Parathyroid adenoma (tissue), 2 donors: Measurements from ENCODE around the gene DIAPH3.

Experiments used
- H2AFZ ChIP-seq: fragments of 300-600 bp; sonication (generic); one replicate; pipeline ENCODE4 v1.7.0; 2017; ENCODE audit warnings: antibody characterized with exemption, mild to moderate bottlenecking
- H3K27ac ChIP-seq: fragments of 300-600 bp; sonication (generic); one replicate; pipeline ENCODE4 v1.7.0; 2017
- H3K27me3 ChIP-seq: fragments of 300-600 bp; sonication (generic); one replicate; pipeline ENCODE4 v1.7.0; 2017; ENCODE audit warnings: low read length; ENCODE audit not compliant: control insufficient read depth, insufficient read depth
- H3K36me3 ChIP-seq: fragments of 300-600 bp; sonication (generic); one replicate; pipeline ENCODE4 v1.7.0; 2017; ENCODE audit warnings: low read length; ENCODE audit not compliant: control insufficient read depth, insufficient read depth
- H3K4me1 ChIP-seq: fragments of 300-600 bp; sonication (generic); one replicate; pipeline ENCODE4 v1.7.0; 2017; ENCODE audit warnings: control low read depth
- H3K4me2 ChIP-seq: fragments of 300-600 bp; sonication (generic); one replicate; pipeline ENCODE4 v1.7.0; 2017; ENCODE audit warnings: low read length
- H3K4me3 ChIP-seq: fragments of 300-600 bp; sonication (generic); one replicate; pipeline ENCODE4 v1.7.0; 2017; ENCODE audit warnings: low read depth, low read length
- H3K79me2 ChIP-seq: fragments of 300-600 bp; sonication (generic); one replicate; pipeline ENCODE4 v1.7.0; 2017; ENCODE audit warnings: control low read depth
- H3K9ac ChIP-seq: fragments of 300-600 bp; sonication (generic); one replicate; pipeline ENCODE4 v1.7.0; 2017; ENCODE audit warnings: mild to moderate bottlenecking
- H3K9me3 ChIP-seq: fragments of 300-600 bp; sonication (generic); one replicate; pipeline ENCODE4 v1.7.0; 2017; ENCODE audit warnings: low read length; ENCODE audit not compliant: control insufficient read depth
- CTCF ChIP-seq: fragments of 300-600 bp; sonication (generic); IDR thresholded peaks from one replicate; pipeline ENCODE4 v1.7.0; 2017; ENCODE audit warnings: antibody characterized with exemption, mild to moderate bottlenecking
- donor health status: primary hyperparathyroidism.

Gene DIAPH3

GRCh38 chr13:60000976-60001375 lies 162.8 kb downstream of the DIAPH3 start:
- Histone ChIP-seq H2AFZ (no peak overlapping the region), H3K4me2 (no peak overlapping the region), H3K27ac (no peak overlapping the region), H3K36me3 (no peaks in the 10 kb centered on the region), H3K27me3 (no peaks in the 10 kb centered on the region), H3K79me2 (no peaks in the 10 kb centered on the region), H3K4me1 (no peaks in the 10 kb centered on the region), H3K4me3 (no peak overlapping the region), H3K9ac (no peak overlapping the region), H3K9me3 (no peaks in the 10 kb centered on the region)
- no peak for TF ChIP-seq CTCF

GRCh38 chr13:60000081-60000480 lies 163.6 kb downstream of the DIAPH3 start:
- H3K4me1 ChIP-seq, result no peaks in the 10 kb centered on the region
- H3K27ac ChIP-seq, result no peak overlapping the region
- no peak overlapping the region for H3K9ac ChIP-seq
- no peak overlapping the region for H2AFZ ChIP-seq
- no peaks in the 10 kb centered on the region for H3K27me3 ChIP-seq
- no peaks in the 10 kb centered on the region for H3K36me3 ChIP-seq
- H3K4me2 ChIP-seq, result no peak overlapping the region
- H3K4me3 ChIP-seq, result no peak overlapping the region
- H3K9me3 ChIP-seq, result no peaks in the 10 kb centered on the region
- H3K79me2 ChIP-seq, result no peaks in the 10 kb centered on the region
- TF ChIP-seq CTCF, result no peak

DNA sequence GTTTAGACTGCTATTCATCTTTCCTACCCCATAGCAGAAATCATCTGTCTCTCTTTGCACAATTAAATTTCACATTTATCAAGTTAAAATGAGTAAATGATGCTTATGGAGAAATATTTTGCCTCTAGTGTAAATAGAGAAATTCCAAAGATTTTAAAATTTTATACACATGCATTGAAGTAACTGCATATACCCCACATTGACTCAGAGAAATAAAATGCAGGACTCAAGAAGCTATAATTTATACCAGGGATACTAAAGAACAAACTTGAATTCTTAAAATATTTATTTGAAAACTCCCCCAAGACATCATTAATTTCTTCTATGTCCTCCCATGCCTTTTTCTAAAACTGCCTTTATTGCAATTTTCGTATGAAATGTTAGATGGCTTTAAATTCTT lies 165.8 kb downstream of the DIAPH3 start:
- Histone ChIP-seq H3K4me3 (no peak overlapping the region), H3K4me1 (no peaks in the 10 kb centered on the region), H3K9ac (no peak overlapping the region), H3K27me3 (no peaks in the 10 kb centered on the region), H2AFZ (no peak overlapping the region), H3K4me2 (no peak overlapping the region), H3K27ac (no peak overlapping the region), H3K36me3 (no peaks in the 10 kb centered on the region), H3K79me2 (no peaks in the 10 kb centered on the region), H3K9me3 (no peaks in the 10 kb centered on the region)
- no peak for TF ChIP-seq CTCF

DNA sequence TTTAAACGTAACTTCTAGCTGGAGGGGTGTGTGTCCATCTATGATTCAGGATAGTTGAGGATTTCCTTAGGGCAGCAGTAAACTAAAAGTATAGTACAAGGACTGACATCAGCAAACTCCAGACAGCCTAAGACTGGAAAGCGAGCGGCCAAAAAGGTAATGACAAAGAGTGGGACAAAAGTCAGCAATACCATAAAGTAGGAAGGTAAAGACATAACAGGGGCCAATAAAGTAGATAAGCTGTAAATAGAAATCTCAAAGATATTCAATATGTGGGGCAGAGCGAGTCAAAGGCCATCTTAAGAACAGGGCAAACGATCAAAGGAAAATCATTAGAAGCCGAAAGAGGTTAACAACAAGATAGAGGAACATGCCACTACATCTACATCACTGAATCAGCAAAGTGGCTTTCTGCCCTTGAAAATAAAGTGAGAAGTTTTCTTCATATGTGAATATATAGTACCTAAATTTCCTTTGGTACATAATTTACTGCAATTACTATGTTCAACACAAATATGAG lies 167.2 kb downstream of the DIAPH3 start:
- Histone ChIP-seq H3K9me3 (no peaks in the 10 kb centered on the region), H2AFZ (no peak overlapping the region), H3K36me3 (no peaks in the 10 kb centered on the region), H3K4me2 (no peak overlapping the region), H3K4me1 (no peaks in the 10 kb centered on the region), H3K79me2 (no peaks in the 10 kb centered on the region), H3K27me3 (no peaks in the 10 kb centered on the region), H3K27ac (no peak overlapping the region), H3K4me3 (no peak overlapping the region), H3K9ac (no peak overlapping the region)
- TF ChIP-seq CTCF, result no peak

- Histone ChIP-seq H3K4me3 (no peak overlapping the region), H2AFZ (no peak overlapping the region), H3K27ac (no peak overlapping the region), H3K79me2 (no peaks in the 10 kb centered on the region), H3K9ac (no peak overlapping the region), H3K9me3 (no peaks in the 10 kb centered on the region), H3K36me3 (no peaks in the 10 kb centered on the region), H3K4me2 (no peak overlapping the region), H3K27me3 (no peaks in the 10 kb centered on the region), H3K4me1 (no peaks in the 10 kb centered on the region)
- TF ChIP-seq CTCF, result no peak
These were observed 172.3 kb downstream of the DIAPH3 start for GRCh38 chr13:59991395-59991794.
